K562 (cell line): ENCODE results near the gene REPS1. TPM values are rescaled to one million over a fixed set of nuclear protein-coding genes. Genes with fewer than 3 reads are reported as not detected.

Source experiments
- ATAC-seq: fragments of 200-7000 bp; cut with Tn5 transposase; 3 replicates; pipeline ENCODE4 v1.9.1; 2020; ENCODE audit warnings: moderate library complexity
- BruUV-seq: library from RNA; stranded (reverse); fragments of 400-500 nt; replicated peaks from 2 replicates; lab custom pipeline; 2021; lab: Mats Ljungman, UMichigan
- CTCF ChIA-PET: fragments of 300-600 bp; formaldehyde crosslinking; extraction: SDS; loops from one replicate; lab custom pipeline; 2021; ENCODE audit warnings: low intra/inter-chr PET ratio; lab: Yijun Ruan, JAX
- POLR2A ChIA-PET: fragments of 300-600, 350-650 bp; sonication (Branson Sonifier 250); formaldehyde crosslinking; extraction: SDS; loops from one replicate; lab custom pipeline; 2021; ENCODE audit warnings: antibody characterized with exemption, inconsistent platforms; lab: Yijun Ruan, JAX
- DNase-seq, 4 experiments: peaks; one replicate each; pipeline versions ENCODE4 v3.0.0 to v3.0.0-alpha.2; 2011 to 2018; ENCODE audit warnings: low spot score in 3 of 4, mixed read lengths in 3 of 4; ENCODE audit errors: extremely low read depth in 1 of 4
- FAIRE-seq: peaks from 2 replicates; lab custom pipeline; 2011; peaks lifted over from hg19 to GRCh38; lab: Jason Lieb, UNC
- H2AFZ ChIP-seq: 2 replicates; pipeline ENCODE4 v1.6.0; 2011; ENCODE audit warnings: low read depth, low read length, control low read depth, inconsistent platforms
- H3K27ac ChIP-seq: fragments of 200-600 bp; 3 replicates; pipeline ENCODE4 v1.8.0; 2011; ENCODE audit warnings: low read depth, mild to moderate bottlenecking, control low read depth, inconsistent platforms, low read length, moderate library complexity, mixed read lengths; ENCODE audit errors: extremely low read depth
- H3K27me3 ChIP-seq, 2 experiments: fragments of 300-600 bp in 1 of 2; 2 replicates in 1 of 2; 3 replicates in 1 of 2; pipeline versions ENCODE4 v1.6.0 to v1.8.0; 2011; ENCODE audit warnings: inconsistent platforms in 2 of 2, low read length in 2 of 2, mild to moderate bottlenecking in 1 of 2, mixed read lengths in 1 of 2, moderate library complexity in 1 of 2; ENCODE audit not compliant: control insufficient read depth in 2 of 2, insufficient read depth in 2 of 2
- H3K36me3 ChIP-seq: fragments of 300-600 bp; 3 replicates; pipeline ENCODE4 v1.8.0; 2011; ENCODE audit warnings: mild to moderate bottlenecking, low read length, inconsistent platforms; ENCODE audit not compliant: control insufficient read depth, insufficient read depth
- H3K4me1 ChIP-seq, 2 experiments: fragments of 200-600 bp in 1 of 2; replicated peaks in 1 of 2; 2 replicates in 1 of 2; 3 replicates in 1 of 2; pipeline versions ENCODE4 v1.5.1 to v1.8.0; 2011; ENCODE audit warnings: inconsistent platforms in 2 of 2, low read length in 2 of 2, mild to moderate bottlenecking in 1 of 2, mixed read lengths in 1 of 2, moderate library complexity in 1 of 2; ENCODE audit not compliant: control insufficient read depth in 2 of 2, insufficient read depth in 2 of 2
- H3K4me2 ChIP-seq: 2 replicates; pipeline ENCODE4 v1.6.1; 2011; ENCODE audit warnings: low read length, control low read depth, inconsistent platforms, mixed read lengths; ENCODE audit not compliant: insufficient read depth
- H3K4me3 ChIP-seq: fragments of 200-600 bp; sonication (generic), shearing (Covaris generic); 2 replicates; pipeline ENCODE4 v1.5.1; 2016; ENCODE audit warnings: control low read depth, inconsistent platforms
- H3K79me2 ChIP-seq: fragments of 200-600 bp; 3 replicates; pipeline ENCODE4 v1.8.0; 2011; ENCODE audit warnings: low read length, inconsistent platforms; ENCODE audit not compliant: control insufficient read depth, insufficient read depth
- H3K9ac ChIP-seq, 2 experiments: 2 replicates each; pipeline versions ENCODE4 v1.6.0 to v1.6.1; 2011; ENCODE audit warnings: low read depth in 2 of 2, low read length in 2 of 2, control low read depth in 1 of 2, inconsistent platforms in 1 of 2, mild to moderate bottlenecking in 1 of 2, mixed read lengths in 1 of 2; ENCODE audit not compliant: insufficient read depth in 1 of 2
- H3K9me1 ChIP-seq: one replicate; pipeline ENCODE4 v1.6.0; 2011; ENCODE audit warnings: inconsistent platforms, mild to moderate bottlenecking, low read length, moderate library complexity; ENCODE audit not compliant: control insufficient read depth, insufficient read depth
- H3K9me3 ChIP-seq: replicated peaks from 2 replicates; pipeline ENCODE4 v1.5.1; 2011; ENCODE audit warnings: low read depth, low read length, inconsistent platforms; ENCODE audit not compliant: control insufficient read depth, insufficient read depth
- H4K20me1 ChIP-seq: replicated peaks from 2 replicates; pipeline ENCODE4 v1.6.1; 2011; ENCODE audit warnings: low read length, inconsistent platforms, mixed read lengths; ENCODE audit not compliant: control insufficient read depth, insufficient read depth
- CBFA2T3 ChIP-seq: fragments of 450-650 bp; IDR thresholded peaks from 2 replicates; pipeline ENCODE4 v1.6.1; 2017
- GATAD2B ChIP-seq: fragments of 450-650 bp; IDR thresholded peaks from 2 replicates; pipeline ENCODE4 v1.6.1; 2017; ENCODE audit warnings: mild to moderate bottlenecking, borderline replicate concordance
- KAT8 ChIP-seq: fragments of 450-650 bp; IDR thresholded peaks from 2 replicates; pipeline ENCODE4 v1.6.1; 2016; ENCODE audit warnings: low read depth, mild to moderate bottlenecking
- KDM1A ChIP-seq, 2 experiments: fragments of 450-650 bp; IDR thresholded peaks; 2 replicates each; pipeline ENCODE4 v1.6.1; 2016; ENCODE audit warnings: mild to moderate bottlenecking in 2 of 2
- MCM5 ChIP-seq: fragments of 450-650 bp; IDR thresholded peaks from 2 replicates; pipeline ENCODE4 v1.6.1; 2016; ENCODE audit warnings: low read depth
- POLR3G ChIP-seq: IDR thresholded peaks from 2 replicates; pipeline ENCODE4 v1.6.1; 2011; ENCODE audit not compliant: insufficient read length, insufficient replicate concordance; ENCODE audit errors: extremely low read depth
- SAFB ChIP-seq: fragments of 200-400 bp; formaldehyde crosslinking; IDR thresholded peaks from 2 replicates; pipeline ENCODE4 v1.6.1; 2017; ENCODE audit warnings: low read depth, low read length, borderline replicate concordance
- SNAPC5 ChIP-seq: fragments of 250-450 bp; sonication (Bioruptor Pico); IDR thresholded peaks from 2 replicates; pipeline ENCODE4 v1.8.0; 2021; ENCODE audit warnings: moderate library complexity, mild to moderate bottlenecking, inconsistent platforms
- SREBF1 ChIP-seq: fragments of 150-350 bp; IDR thresholded peaks from 2 replicates; pipeline ENCODE4 v1.6.1; 2014; ENCODE audit warnings: antibody characterized with exemption, low read depth, low read length, borderline replicate concordance
- SREBF2 ChIP-seq: sonication (generic); formaldehyde crosslinking; IDR thresholded peaks from 2 replicates; pipeline ENCODE4 v1.4.0; 2020; ENCODE audit warnings: mild to moderate bottlenecking, missing genetic modification reagents
- TAF9B ChIP-seq: fragments of 450-650 bp; IDR thresholded peaks from 2 replicates; pipeline ENCODE4 v1.6.1; 2018; ENCODE audit warnings: mild to moderate bottlenecking; ENCODE audit not compliant: partially characterized antibody
- ZC3H8 ChIP-seq: fragments of 450-650 bp; IDR thresholded peaks from 2 replicates; pipeline ENCODE4 v1.6.1; 2017
- WGBS: fragments of 100-300 bp; shearing (Covaris generic); methylation state at CpG from one replicate; pipeline ENCODE4 v1.1.6; 2016; ENCODE audit warnings: low coverage, mixed read lengths; ENCODE audit not compliant: insufficient coverage; ENCODE audit errors: missing lambda C conversion rate; 5-methylcytosine and 5-hydroxymethylcytosine counted together
- in situ Hi-C: fragments of 300-500 bp; cut with MboI; formaldehyde crosslinking; loops from 4 replicates; pipeline ENCODE4 v1.15.0; 2018; ENCODE audit warnings: inconsistent platforms, mixed read lengths
- intact Hi-C: fragments of 100-400 bp; cut with micrococcal nuclease; formaldehyde crosslinking; loops from 2 replicates; pipeline ENCODE4 v1.14.2; 2022
- polyA plus RNA-seq, 8 experiments: library from polyadenylated mRNA; depleted of rRNA in 4 of 8; stranded (reverse) in 5 of 8; unstranded in 3 of 8; fragments of >200 nt; fragmentation: Nextera tagmentation in 2 of 8; fragmentation: Illumina TruSeq in 1 of 8; extraction: Ambion mirVana in 2 of 8; extraction: Trizol in 1 of 8; gene quantifications; 2 replicates each; pipeline versions ENCODE4 v1.2.1 to v1.2.3, GENCODE V29; 2011 to 2014; ENCODE audit warnings: inconsistent platforms in 1 of 8, missing spikeins in 1 of 8
- total RNA-seq, 7 experiments: library from RNA; depleted of rRNA in 6 of 7; stranded (reverse); fragments of >200 nt in 6 of 7; fragmentation: Illumina TruSeq in 2 of 7; extraction: Trizol in 2 of 7; gene quantifications; 2 replicates each; pipeline versions ENCODE4 v1.2.1 to v1.2.3, GENCODE V29; 2011 to 2021; ENCODE audit warnings: low replicate concordance in 1 of 7
- TF ChIP-seq, protein P1 (sequence below), 3 experiments: fragments of 200-800 bp in 1 of 3; sonication (Bioruptor generic) in 1 of 3; sonication (generic) in 1 of 3; formaldehyde crosslinking in 1 of 3; IDR thresholded peaks; 2 replicates each; pipeline versions ENCODE4 v1.6.1 to v1.8.0; 2016 to 2022; ENCODE audit warnings: mild to moderate bottlenecking in 2 of 3, missing compliant biosample characterization in 2 of 3, missing genetic modification characterization in 2 of 3, missing genetic modification reagents in 1 of 3
- TF ChIP-seq, protein P2 (sequence below): fragments of 250-450 bp; sonication (Bioruptor Pico); IDR thresholded peaks from 2 replicates; pipeline ENCODE4 v1.8.0; 2022; ENCODE audit warnings: moderate library complexity, mild to moderate bottlenecking, inconsistent platforms

The REPS1 gene
- total and polyA plus RNA-seq, 9 of the 15 experiments (the other 6 are each of a cell fraction or from before 2014, with no cell fraction given), result 7.9 to 36.0 (median 27.8) TPM

GRCh38 chr6:138959521-138959920 is 28.5 kb downstream of the REPS1 start:
- no peaks in the 10 kb centered on the region for H3K27me3 ChIP-seq
- in situ Hi-C loops (no loop called here), intact Hi-C loops (no loop called here)
- peaks cover 7% of the 10 kb centered on the region; the same call in 2 of the 3 replicates for H3K79me2 ChIP-seq
- H3K36me3 ChIP-seq, result no peaks in the 10 kb centered on the region
- H3K9ac ChIP-seq, result no peak overlapping the region
- no peak overlapping the region for H3K4me3 ChIP-seq
- ChIA-PET POLR2A (interaction anchor here (0.5 kb wide), 1 partner anchor 473 kb away, joined by 3 read pairs; no protein-coding TSS in a partner anchor), CTCF (no interaction called here)
- DNase-seq, result no peak
- H3K9me1 ChIP-seq, result no peaks in the 10 kb centered on the region
- no TSS peak for BruUV-seq
- TF ChIP-seq SREBF1 (no peak), CBFA2T3 (no peak), KDM1A (IDR thresholded peaks at IDR 0.05) (no peak), MCM5 (no peak), SNAPC5 (CRISPR knock-in tag) (no peak), ZC3H8 (no peak), POLR3G (no peak), SREBF2 (no peak), SAFB (no peak), GATAD2B (no peak), TAF9B (no peak), KAT8 (no peak)
- TF ChIP-seq, protein P1, sequence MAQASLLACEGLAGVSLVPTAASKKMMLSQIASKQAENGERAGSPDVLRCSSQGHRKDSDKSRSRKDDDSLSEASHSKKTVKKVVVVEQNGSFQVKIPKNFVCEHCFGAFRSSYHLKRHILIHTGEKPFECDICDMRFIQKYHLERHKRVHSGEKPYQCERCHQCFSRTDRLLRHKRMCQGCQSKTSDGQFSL (CRISPR knock-in tag; IDR thresholded peaks at IDR 0.05), result no peak
- TF ChIP-seq, protein P1 (tag; IDR thresholded peaks at IDR 0.05), result no peak
- TF ChIP-seq, protein P2, sequence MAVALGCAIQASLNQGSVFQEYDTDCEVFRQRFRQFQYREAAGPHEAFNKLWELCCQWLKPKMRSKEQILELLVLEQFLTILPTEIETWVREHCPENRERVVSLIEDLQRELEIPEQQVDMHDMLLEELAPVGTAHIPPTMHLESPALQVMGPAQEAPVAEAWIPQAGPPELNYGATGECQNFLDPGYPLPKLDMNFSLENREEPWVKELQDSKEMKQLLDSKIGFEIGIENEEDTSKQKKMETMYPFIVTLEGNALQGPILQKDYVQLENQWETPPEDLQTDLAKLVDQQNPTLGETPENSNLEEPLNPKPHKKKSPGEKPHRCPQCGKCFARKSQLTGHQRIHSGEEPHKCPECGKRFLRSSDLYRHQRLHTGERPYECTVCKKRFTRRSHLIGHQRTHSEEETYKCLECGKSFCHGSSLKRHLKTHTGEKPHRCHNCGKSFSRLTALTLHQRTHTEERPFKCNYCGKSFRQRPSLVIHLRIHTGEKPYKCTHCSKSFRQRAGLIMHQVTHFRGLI, result no peak
- H3K27ac ChIP-seq, result no peak overlapping the region
- H2AFZ ChIP-seq, result no peak overlapping the region
- ATAC-seq, result no peak
- peaks cover 0 to 6% of the 10 kb centered on the region in 2 experiments; a peak in 2 of 5 replicates for H3K4me1 ChIP-seq
- no peak for FAIRE-seq
- H3K4me2 ChIP-seq, result no peak overlapping the region
- no peaks in the 10 kb centered on the region for H4K20me1 ChIP-seq
- 81% methylated on average over 3 of the region's 3 CpGs for WGBS
- no peaks in the 10 kb centered on the region for H3K9me3 ChIP-seq
